Skeletal muscle satellite cell (primary cell): ENCODE results near the gene GGA2. TPM values are rescaled to one million over a fixed set of nuclear protein-coding genes. Genes with fewer than 3 reads are reported as not detected.

Experiments
- H3K27me3 ChIP-seq: 2 replicates; pipeline ENCODE4 v1.7.0; 2013; ENCODE audit warnings: low read length; ENCODE audit not compliant: control insufficient read depth, insufficient read depth
- H3K36me3 ChIP-seq: 2 replicates; pipeline ENCODE4 v1.7.0; 2013; ENCODE audit warnings: mild to moderate bottlenecking, control low read depth, low read length; ENCODE audit not compliant: insufficient read depth
- H3K4me1 ChIP-seq: 2 replicates; pipeline ENCODE4 v1.7.0; 2013; ENCODE audit warnings: low read length; ENCODE audit not compliant: control insufficient read depth, insufficient read depth
- H3K4me2 ChIP-seq: 2 replicates; pipeline ENCODE4 v1.7.0; 2013; ENCODE audit warnings: mild to moderate bottlenecking, low read length
- H3K4me3 ChIP-seq: 2 replicates; pipeline ENCODE4 v1.7.0; 2013; ENCODE audit warnings: low read length
- H3K9ac ChIP-seq: 2 replicates; pipeline ENCODE4 v1.7.0; 2013; ENCODE audit warnings: mild to moderate bottlenecking, low read depth, low read length, moderate library complexity
- H3K9me3 ChIP-seq: replicated peaks from 2 replicates; pipeline ENCODE4 v1.7.0; 2013; ENCODE audit warnings: mild to moderate bottlenecking, control low read depth, low read length
- small RNA-seq: library from RNA; depleted of rRNA; stranded (forward); fragments of <200 nt; gene quantifications from one replicate; pipeline ENCODE3, GENCODE V24; 2012

Gene GGA2

DNA sequence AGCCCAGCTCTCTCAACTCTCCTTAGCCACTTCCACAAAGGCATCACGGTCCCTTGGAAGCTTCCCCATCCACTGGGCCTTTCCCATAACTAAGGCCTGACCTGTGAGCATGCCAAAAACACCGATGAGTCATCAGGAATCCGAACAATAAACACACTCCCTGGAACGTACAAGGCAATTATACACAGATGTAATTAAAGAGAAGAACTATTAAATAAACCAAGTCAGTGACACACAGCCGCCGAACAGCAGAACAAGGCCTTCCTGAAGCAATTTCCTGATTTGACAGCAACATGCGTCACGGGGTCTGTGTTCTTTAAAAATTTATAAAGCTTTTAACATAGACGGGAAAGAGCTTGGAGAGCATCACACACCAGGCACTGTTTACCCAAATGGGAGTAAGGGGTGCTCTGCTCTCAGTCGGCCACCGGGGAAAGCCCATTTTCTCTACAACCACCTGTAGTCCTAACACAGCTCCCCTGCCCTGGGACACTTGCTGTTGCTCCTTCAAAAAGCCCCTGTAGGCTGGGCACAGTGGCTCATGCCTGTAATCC, 86.7 kb downstream of the GGA2 start:
- no peaks in the 10 kb centered on the region for H3K9me3 ChIP-seq
- H3K9ac ChIP-seq: peak overlapping the region; percentile 22
- H3K27me3 ChIP-seq: no peaks in the 10 kb centered on the region
- H3K4me2 ChIP-seq: peak overlapping the region; percentile 49
- peak overlapping the region; percentile 19 for H3K4me3 ChIP-seq
- H3K4me1 ChIP-seq: peaks cover 40% of the 10 kb centered on the region
- peaks cover 11% of the 10 kb centered on the region for H3K36me3 ChIP-seq

DNA sequence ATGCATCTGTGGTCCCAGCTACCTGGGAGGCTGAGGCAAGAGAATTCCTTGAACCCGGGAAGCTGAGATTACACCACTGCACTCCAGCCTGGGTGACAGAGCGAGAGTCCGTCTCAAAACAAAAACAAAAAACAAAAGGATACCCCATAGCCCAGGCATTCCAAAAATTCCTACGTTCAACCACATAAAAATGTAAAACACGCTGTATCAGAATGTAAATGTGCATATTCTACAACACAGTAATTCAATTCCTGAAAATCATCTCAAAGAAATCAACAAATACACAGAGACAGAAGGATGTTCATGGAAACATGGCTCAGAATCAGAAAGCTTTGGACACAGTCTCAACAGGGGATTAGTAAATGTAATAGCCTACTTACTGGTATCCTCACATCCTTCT, 90.3 kb downstream of the GGA2 start:
- no peaks in the 10 kb centered on the region for H3K9me3 ChIP-seq
- H3K4me1 ChIP-seq: peaks cover 40% of the 10 kb centered on the region

DNA sequence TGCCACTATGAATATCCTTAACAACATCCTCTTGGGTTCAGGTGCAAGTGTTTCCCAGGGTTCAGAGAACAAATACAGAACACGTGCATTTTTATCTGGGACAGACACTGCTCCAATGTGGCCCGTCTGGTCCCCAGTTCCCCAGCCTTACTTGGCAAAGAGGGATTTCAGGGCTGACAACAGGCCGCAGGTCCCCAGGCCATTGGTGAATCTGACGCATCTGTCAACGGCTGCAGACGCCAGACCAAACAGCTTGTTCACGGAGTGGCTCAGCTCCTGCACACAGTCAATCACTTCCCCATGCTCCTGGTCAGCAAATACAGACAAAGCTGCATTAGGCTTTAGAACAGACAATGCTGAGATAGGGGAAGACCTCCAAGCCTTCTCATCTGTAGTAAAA, 93.5 kb downstream of the GGA2 start:
- H3K36me3 ChIP-seq: peaks cover 44% of the 10 kb centered on the region

More for the DNA sequence above, 90.3 kb downstream of the GGA2 start:
- H3K4me3 ChIP-seq: no peak overlapping the region
- H3K4me2 ChIP-seq: peak overlapping the region; percentile 7
- no peak overlapping the region for H3K9ac ChIP-seq
- H3K27me3 ChIP-seq: no peaks in the 10 kb centered on the region
- peaks cover 33% of the 10 kb centered on the region for H3K36me3 ChIP-seq

DNA sequence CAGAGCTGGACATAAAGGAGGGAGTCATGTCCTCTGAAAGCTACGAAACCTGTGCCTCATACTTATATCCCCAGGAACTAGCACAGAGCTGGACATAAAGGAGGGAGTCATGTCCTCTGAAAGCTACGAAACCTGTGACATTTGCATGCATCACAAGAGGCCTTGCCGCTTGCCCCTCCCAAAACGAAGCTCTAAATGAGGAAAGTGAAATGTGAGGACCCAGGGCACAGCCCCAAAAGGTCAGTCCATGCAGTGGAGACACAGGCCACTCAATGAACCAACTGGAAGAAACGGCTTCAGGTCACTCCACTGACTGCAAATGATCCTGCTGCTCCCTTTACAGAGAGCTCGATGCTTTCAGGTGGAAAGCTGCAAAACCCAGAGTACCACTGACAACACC, 95.6 kb downstream of the GGA2 start:
- Histone ChIP-seq H3K9ac (no peak overlapping the region), H3K4me2 (no peak overlapping the region), H3K4me3 (no peak overlapping the region), H3K27me3 (no peaks in the 10 kb centered on the region), H3K36me3 (peaks cover 49% of the 10 kb centered on the region), H3K9me3 (no peaks in the 10 kb centered on the region), H3K4me1 (peaks cover 6% of the 10 kb centered on the region)

More for the DNA sequence above, 93.5 kb downstream of the GGA2 start:
- Histone ChIP-seq H3K9me3 (no peaks in the 10 kb centered on the region), H3K4me3 (no peak overlapping the region), H3K4me2 (no peak overlapping the region), H3K9ac (no peak overlapping the region), H3K4me1 (peaks cover 14% of the 10 kb centered on the region), H3K27me3 (no peaks in the 10 kb centered on the region)

Small RNA genes lying within 50 kb of the gene (small RNA-seq; reads per million reads assigned to genes)
- gene RF00072: not detected
